Body of pancreas (tissue), 4 donors: ENCODE measurements around the gene FBXO8.

Experiments used
- POLR2A ChIP-seq, 3 donors: fragments of 450-650 bp; IDR thresholded peaks; one replicate each; pipeline ENCODE4 v1.6.1; 2016; ENCODE audit warnings: antibody characterized with exemption in 3 of 3, mild to moderate bottlenecking in 2 of 3
- TF ChIP-seq, protein P1 (sequence below), 7 experiments: fragments of 450-650 bp in 4 of 7; fragments of 200-600 bp in 3 of 7; sonication (generic) in 3 of 7; IDR thresholded peaks; one replicate each; pipeline ENCODE4 v1.5.1; 2016 to 2019; ENCODE audit warnings: antibody characterized with exemption in 7 of 7

DNA sequence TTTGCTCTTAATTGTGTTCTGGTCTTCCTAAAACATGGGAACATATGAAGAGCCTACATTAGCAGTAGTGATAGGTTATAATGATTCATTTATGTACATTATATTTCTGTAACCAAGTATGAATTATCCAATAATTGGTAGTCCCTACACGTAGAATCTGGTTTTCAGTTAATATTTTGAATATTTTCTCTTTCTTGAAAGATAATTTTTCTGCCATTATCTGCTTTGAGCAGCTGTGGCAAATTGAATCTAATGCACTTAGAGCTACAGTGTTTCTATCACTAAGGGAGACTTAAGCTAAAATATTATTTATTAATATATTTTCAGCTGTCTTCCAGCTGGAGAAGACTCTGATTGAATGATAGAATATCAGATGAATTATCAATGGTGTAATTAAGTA is 21.2 kb upstream of the FBXO8 start:
- TF ChIP-seq, protein P1, sequence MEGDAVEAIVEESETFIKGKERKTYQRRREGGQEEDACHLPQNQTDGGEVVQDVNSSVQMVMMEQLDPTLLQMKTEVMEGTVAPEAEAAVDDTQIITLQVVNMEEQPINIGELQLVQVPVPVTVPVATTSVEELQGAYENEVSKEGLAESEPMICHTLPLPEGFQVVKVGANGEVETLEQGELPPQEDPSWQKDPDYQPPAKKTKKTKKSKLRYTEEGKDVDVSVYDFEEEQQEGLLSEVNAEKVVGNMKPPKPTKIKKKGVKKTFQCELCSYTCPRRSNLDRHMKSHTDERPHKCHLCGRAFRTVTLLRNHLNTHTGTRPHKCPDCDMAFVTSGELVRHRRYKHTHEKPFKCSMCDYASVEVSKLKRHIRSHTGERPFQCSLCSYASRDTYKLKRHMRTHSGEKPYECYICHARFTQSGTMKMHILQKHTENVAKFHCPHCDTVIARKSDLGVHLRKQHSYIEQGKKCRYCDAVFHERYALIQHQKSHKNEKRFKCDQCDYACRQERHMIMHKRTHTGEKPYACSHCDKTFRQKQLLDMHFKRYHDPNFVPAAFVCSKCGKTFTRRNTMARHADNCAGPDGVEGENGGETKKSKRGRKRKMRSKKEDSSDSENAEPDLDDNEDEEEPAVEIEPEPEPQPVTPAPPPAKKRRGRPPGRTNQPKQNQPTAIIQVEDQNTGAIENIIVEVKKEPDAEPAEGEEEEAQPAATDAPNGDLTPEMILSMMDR (IDR thresholded peaks at IDR 0.05): no peak
- no peak for TF ChIP-seq POLR2A (IDR thresholded peaks at IDR 0.05)
